Ascending aorta (tissue), 2 donors: Measurements from ENCODE around the gene KCNMA1. TPM values are rescaled to one million over a fixed set of nuclear protein-coding genes. Genes with fewer than 3 reads are reported as not detected.

Experiments used
- DNase-seq, 2 donors: peaks; one replicate each; pipeline ENCODE4 v3.0.0-alpha.2; 2019; ENCODE audit warnings: low spot score in 2 of 2
- H3K27ac ChIP-seq, 2 donors: fragments of 200-600 bp; sonication (generic); one replicate each; pipeline ENCODE4 v1.5.1; 2016 to 2017; ENCODE audit warnings: mild to moderate bottlenecking in 1 of 2
- H3K27me3 ChIP-seq: fragments of 200-600 bp; sonication (generic); one replicate; pipeline ENCODE4 v1.5.1; 2017
- H3K36me3 ChIP-seq, 2 donors: fragments of 200-600 bp; sonication (generic); one replicate each; pipeline ENCODE4 v1.5.1; 2016
- H3K4me1 ChIP-seq, 2 donors: fragments of 200-600 bp; sonication (generic); one replicate each; pipeline ENCODE4 v1.5.1; 2016 to 2017; ENCODE audit warnings: mild to moderate bottlenecking in 1 of 2
- H3K4me3 ChIP-seq, 2 donors: fragments of 200-600 bp; sonication (generic); one replicate each; pipeline ENCODE4 v1.5.1; 2016 to 2017; ENCODE audit warnings: mild to moderate bottlenecking in 1 of 2
- H3K9me3 ChIP-seq, 2 donors: fragments of 200-600 bp; sonication (generic); one replicate each; pipeline ENCODE4 v1.5.1; 2016
- intact Hi-C: fragments of 100-400 bp; cut with DNase I; formaldehyde crosslinking; loops from one replicate; pipeline ENCODE4 v1.15.1; 2023
- total RNA-seq: library from RNA; depleted of rRNA; stranded (reverse); fragments of >200 nt; gene quantifications from one replicate; pipeline ENCODE4 v1.1.0, GENCODE V29; 2016
- TF ChIP-seq, protein P1 (sequence below), 3 experiments: fragments of 200-600 bp in 2 of 3; fragments of 450-650 bp in 1 of 3; sonication (generic) in 2 of 3; IDR thresholded peaks; one replicate each; pipeline ENCODE4 v1.5.1; 2016 to 2019; ENCODE audit warnings: antibody characterized with exemption in 3 of 3, mild to moderate bottlenecking in 1 of 3, moderate library complexity in 1 of 3

KCNMA1 gene
- total RNA-seq, 1 donor from 2014 or later, result 28.6 TPM

DNA sequence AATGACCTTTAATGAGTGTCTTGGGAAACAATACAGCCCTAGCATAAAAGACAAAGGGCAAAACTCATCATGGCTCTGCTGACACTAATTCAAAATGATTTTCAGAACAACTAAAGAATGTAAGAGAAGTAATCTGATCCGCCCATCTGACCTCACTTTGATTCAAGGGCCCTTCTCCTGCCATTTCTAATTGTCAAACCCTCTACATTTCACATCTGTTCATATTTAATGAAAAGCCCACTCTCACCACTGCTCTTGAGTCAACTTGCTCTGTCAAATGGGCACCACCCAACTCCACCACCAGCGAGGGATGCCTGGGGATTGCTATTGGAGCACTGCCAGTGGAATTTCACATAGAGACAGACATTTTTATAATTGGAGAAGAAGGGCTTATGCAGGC, 639.2 kb downstream of the KCNMA1 start:
- intact Hi-C loops, result no loop called here
- DNase-seq, result no peak
- Histone ChIP-seq H3K36me3 (no peaks in the 10 kb centered on the region), H3K4me1 (no peaks in the 10 kb centered on the region), H3K27me3 (no peaks in the 10 kb centered on the region), H3K9me3 (no peaks in the 10 kb centered on the region), H3K4me3 (no peak overlapping the region), H3K27ac (no peak overlapping the region)
- TF ChIP-seq, protein P1, sequence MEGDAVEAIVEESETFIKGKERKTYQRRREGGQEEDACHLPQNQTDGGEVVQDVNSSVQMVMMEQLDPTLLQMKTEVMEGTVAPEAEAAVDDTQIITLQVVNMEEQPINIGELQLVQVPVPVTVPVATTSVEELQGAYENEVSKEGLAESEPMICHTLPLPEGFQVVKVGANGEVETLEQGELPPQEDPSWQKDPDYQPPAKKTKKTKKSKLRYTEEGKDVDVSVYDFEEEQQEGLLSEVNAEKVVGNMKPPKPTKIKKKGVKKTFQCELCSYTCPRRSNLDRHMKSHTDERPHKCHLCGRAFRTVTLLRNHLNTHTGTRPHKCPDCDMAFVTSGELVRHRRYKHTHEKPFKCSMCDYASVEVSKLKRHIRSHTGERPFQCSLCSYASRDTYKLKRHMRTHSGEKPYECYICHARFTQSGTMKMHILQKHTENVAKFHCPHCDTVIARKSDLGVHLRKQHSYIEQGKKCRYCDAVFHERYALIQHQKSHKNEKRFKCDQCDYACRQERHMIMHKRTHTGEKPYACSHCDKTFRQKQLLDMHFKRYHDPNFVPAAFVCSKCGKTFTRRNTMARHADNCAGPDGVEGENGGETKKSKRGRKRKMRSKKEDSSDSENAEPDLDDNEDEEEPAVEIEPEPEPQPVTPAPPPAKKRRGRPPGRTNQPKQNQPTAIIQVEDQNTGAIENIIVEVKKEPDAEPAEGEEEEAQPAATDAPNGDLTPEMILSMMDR (IDR thresholded peaks at IDR 0.05), result no peak

DNA sequence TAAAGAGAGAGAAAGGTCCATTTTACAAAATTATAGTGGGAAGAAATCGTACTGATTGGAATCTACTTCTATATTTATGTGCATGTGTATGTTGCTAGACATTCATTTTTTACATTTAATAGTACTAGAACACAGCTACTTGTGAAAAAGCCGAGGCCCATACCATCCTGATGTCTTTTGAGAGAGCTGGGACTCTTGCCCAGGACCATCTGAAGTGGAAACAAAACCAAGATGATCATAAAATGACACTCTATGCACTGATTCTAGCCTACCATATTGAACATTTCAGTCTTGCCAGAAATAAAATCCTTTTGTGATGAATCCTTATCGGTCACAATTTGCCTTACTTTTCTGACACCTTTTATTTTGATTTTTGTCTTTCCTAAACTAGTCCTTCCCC, 640.0 kb downstream of the KCNMA1 start:
- Histone ChIP-seq H3K4me3 (no peak overlapping the region), H3K27ac (no peak overlapping the region), H3K4me1 (no peaks in the 10 kb centered on the region), H3K36me3 (no peaks in the 10 kb centered on the region), H3K9me3 (no peaks in the 10 kb centered on the region), H3K27me3 (no peaks in the 10 kb centered on the region)
- TF ChIP-seq, protein P1 (IDR thresholded peaks at IDR 0.05), result no peak
- no peak for DNase-seq
- intact Hi-C loops, result no loop called here

DNA sequence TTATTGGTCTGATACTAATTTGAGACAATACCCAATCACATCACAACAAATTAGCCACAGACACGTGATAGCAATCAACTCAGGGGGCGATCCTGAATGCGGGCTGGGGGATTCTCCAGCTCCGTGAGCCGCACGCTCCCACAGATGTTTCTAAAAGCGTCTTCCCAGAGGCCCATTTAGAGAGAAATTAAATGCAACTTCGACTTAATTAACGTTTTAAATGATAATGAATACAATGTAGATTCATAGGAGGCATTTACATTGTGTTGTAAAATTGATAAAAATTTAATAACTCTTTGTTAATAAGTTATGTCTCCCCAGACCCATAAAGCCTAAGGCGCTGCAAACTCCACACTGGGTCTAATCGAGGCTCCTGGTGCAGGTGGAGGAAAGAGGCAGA, 642.6 kb downstream of the KCNMA1 start:
- no peak for DNase-seq
- Histone ChIP-seq H3K27me3 (no peaks in the 10 kb centered on the region), H3K36me3 (no peaks in the 10 kb centered on the region), H3K27ac (no peak overlapping the region), H3K4me3 (no peak overlapping the region), H3K9me3 (no peaks in the 10 kb centered on the region), H3K4me1 (peaks cover 0 to 5% of the 10 kb centered on the region in 2 donors)
- TF ChIP-seq, protein P1 (IDR thresholded peaks at IDR 0.05), result no peak
- intact Hi-C loops, result no loop called here

DNA sequence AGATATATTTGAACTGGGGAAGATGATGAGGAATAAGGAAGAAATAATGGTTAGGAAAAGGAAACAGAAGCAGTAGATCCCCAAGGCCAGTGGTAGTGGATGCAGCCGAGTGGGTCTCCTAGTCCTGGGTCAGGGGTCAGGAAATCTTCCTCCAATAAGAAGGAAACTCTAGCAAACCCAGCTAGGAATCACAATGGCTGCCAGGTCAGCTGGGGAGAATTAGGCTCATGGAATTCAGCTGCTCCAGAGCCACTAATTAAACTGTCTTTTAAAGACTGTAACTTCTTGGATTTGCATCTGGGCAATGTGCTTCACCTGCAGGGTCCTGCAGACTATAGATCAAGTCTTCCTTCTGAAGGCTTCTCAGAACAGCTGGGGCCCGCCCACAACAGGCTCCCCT, 644.4 kb downstream of the KCNMA1 start:
- H3K27me3 ChIP-seq, result no peaks in the 10 kb centered on the region
- no peak overlapping the region for H3K27ac ChIP-seq
- H3K9me3 ChIP-seq, result no peaks in the 10 kb centered on the region
- no peak overlapping the region for H3K4me3 ChIP-seq
- intact Hi-C loops, result no loop called here
- H3K4me1 ChIP-seq, result peaks cover 0 to 5% of the 10 kb centered on the region in 2 donors
- TF ChIP-seq, protein P1 (IDR thresholded peaks at IDR 0.05), result no peak
- no peaks in the 10 kb centered on the region for H3K36me3 ChIP-seq
- no peak for DNase-seq

DNA sequence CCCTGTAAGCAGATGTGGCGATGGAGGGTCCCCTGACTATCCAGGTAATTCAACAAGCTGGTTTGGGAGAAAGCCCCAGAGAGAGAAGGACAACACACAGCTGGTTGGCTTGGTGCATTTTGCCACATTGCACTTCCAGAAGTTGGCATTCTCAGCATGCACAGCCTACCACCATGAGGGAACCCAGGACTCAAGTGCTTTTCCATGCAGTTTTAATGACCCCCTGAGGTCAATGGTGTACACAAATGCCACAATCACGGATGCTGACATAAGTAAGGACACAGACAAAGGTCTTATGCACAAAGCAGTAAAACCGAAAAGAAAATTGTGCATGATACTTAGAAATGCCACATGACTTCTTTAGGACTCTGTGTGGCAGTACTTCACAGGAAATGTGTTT, 645.1 kb downstream of the KCNMA1 start:
- peaks cover 0 to 5% of the 10 kb centered on the region in 2 donors for H3K4me1 ChIP-seq
- no peaks in the 10 kb centered on the region for H3K36me3 ChIP-seq
- H3K27ac ChIP-seq, result no peak overlapping the region
- DNase-seq, result no peak
- no peaks in the 10 kb centered on the region for H3K27me3 ChIP-seq
- TF ChIP-seq, protein P1 (IDR thresholded peaks at IDR 0.05), result no peak
- no peaks in the 10 kb centered on the region for H3K9me3 ChIP-seq
- intact Hi-C loops, result no loop called here
- H3K4me3 ChIP-seq, result no peak overlapping the region

DNA sequence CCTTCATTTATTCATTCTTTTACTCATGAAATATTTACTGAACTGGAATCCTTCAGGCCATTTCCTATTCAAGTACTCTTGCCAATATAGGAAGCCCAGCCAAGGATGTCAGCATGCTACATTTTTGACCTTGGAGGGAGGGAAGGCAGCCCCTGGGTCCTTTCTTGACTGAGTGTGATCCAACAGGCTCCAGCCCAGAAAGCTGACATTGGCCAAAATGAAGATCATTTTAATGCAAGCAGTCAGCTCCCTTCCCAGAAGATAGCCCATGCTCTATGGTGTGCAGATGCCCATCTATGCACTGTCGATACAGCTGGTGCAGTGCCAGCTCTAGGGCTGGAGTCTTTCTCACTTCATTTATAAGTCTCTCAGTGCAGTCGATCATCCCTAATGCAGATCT, 646.0 kb downstream of the KCNMA1 start:
- Histone ChIP-seq H3K36me3 (no peaks in the 10 kb centered on the region), H3K27ac (no peak overlapping the region), H3K9me3 (no peaks in the 10 kb centered on the region), H3K4me3 (no peak overlapping the region), H3K27me3 (no peaks in the 10 kb centered on the region), H3K4me1 (peaks cover 0 to 5% of the 10 kb centered on the region in 2 donors)
- DNase-seq, result no peak
- intact Hi-C loops, result no loop called here
- TF ChIP-seq, protein P1 (IDR thresholded peaks at IDR 0.05), result no peak
